SW 1271 (cell line): ENCODE data around the gene OR6F1.
"Not testable (repeated sequence)": the region's sequence is repeated elsewhere in the genome, so short reads cannot be mapped to it uniquely, and the experiment has no call there.

ENCODE experiments used
- DNase-seq, 2 experiments: peaks; one replicate each; lab custom pipeline; 2025; lab: John Stamatoyannopoulos, UW

Gene OR6F1

DNA sequence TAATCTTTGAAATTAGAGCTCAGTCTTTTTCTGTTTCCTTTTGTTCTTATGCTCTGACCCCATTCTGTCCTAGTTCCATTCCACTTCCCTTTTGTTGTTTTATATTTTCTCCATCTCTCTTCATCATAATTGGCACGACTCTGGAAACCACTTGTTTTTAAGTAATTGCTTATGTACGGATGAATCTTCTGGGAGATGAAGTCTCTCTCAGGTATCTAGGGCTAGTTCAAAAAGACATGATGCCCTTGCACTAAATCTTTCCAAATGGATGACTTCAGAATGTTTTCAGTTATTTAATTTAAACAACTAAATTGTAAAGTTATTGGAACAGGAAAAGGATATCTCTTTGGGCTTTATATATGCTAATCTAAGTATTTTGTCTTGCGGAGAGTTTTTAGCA lies at the start of gene OR6F1:
Gene OR6F1, minus strand, starts transcription at position 101 of the 400 bp plus-strand sequence. CDS start 3,891 bp downstream, outside the sequence.
- no peak for DNase-seq

DNA sequence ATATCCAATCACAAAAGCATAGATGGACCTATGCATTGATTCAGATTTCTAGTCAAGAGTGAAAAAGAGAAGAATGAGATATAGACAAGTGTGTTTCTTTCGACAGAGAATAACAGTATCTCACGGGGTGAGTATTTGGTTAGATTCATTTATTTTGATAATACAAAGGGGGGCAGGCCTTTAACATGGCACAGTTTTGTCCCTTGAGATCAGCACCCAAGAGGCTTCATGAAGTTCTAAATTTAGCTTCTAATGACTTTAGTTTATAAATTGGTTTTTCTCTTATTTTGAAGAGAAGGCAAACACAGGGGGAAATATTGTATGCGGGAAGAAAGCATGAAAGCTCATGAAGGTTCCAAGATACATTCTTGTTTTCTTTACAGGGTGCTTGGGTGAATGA lies 44.0 kb upstream of the OR6F1 start, which contains the start of gene OR1C1:
Gene OR1C1, minus strand, starts transcription at position 101 of the 400 bp plus-strand sequence. CDS start 2,150 bp downstream, outside the sequence.
- no peak for DNase-seq

DNA sequence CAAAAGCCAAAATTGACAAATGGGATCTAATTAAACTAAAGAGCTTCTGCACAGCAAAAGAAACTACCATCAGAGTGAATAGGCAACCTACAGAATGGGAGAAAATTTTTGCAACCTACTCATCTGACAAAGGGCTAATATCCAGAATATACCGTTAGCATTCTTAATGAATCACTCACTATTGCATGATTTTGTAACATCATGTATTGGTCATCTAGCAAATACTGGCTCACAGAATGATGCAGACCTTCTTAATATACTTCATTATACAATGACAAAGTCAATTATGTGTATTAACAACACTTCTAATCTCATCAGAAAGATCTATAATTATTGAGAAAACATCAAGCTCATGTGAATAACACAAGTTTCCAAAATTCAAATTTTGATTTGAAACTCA lies 37.9 kb upstream of the OR6F1 start:
- DNase-seq = not testable (repeated sequence)

DNA sequence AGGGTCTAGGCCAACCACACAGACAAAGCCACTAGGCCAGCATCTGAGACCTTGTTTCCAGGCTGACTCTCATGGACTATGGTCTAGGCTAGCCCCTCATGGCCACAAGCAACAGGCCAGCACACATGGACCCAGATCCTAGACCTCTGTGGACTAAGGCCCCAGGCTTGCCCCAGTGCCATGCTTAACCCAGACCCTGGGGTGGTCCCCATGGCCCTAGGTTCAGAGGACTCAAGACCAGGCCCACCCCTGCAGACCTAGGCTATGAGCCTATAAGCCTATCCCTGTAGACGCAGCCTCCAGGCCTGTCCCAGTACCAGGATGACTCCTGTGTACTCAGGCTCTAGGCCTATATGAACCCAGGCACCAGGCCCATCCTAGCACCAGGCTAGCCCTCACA lies 33.4 kb upstream of the OR6F1 start:
- DNase-seq = no peak

- DNase-seq = no peak
Observed at GRCh38 chr1:247748041-247748440, 31.6 kb upstream of the OR6F1 start, which contains the start of gene OR14A2. Gene OR14A2 (minus strand): TSS chr1:247748141.

DNA sequence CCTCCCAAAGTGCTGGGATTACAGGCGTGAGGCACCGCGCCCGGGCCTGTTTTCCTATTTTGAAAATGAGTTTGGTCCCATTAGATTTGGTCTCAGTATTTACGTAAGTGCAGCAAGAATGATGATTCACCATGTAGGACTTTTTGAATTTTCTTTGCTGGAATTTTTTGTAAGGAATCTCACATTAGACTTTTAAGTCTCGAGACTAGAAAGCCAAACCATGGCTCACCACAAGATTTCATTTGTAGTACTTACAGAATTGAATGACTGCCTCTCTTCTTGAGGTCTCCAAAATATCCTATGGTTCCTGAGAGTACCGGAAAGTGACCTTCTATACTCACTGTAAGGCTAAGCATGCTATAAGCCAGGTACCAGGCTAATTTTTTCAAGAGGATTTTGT lies 31.2 kb upstream of the OR6F1 start:
- DNase-seq = peak in 1 of 2 experiments; percentile 38

- DNase-seq = peak; percentile 28 to 32
Observed at GRCh38 chr1:247746391-247746935, 30.0 kb upstream of the OR6F1 start.

DNA sequence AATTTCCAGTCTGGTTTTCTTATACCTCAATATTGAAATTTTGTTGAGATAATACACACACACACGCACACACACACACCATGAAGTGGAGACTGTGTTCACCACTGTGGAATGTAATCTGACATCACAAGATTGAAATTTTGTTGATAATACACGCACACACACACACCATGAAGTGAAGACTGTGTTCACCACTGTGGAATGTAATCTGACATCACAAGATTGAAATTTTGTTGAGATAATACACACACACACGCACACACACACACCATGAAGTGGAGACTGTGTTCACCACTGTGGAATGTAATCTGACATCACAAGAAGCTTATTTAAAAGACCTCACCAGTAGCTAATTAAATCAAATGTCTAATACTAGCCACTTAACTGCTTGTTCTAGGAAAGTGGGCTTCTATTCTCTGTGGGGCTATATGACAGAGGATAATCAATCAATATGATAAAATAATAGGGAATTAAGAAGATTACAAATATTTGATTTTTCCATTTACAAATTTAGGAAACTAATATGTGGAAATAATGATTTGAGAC lies 25.8 kb upstream of the OR6F1 start:
- peak; percentile 38 to 52 for DNase-seq

DNA sequence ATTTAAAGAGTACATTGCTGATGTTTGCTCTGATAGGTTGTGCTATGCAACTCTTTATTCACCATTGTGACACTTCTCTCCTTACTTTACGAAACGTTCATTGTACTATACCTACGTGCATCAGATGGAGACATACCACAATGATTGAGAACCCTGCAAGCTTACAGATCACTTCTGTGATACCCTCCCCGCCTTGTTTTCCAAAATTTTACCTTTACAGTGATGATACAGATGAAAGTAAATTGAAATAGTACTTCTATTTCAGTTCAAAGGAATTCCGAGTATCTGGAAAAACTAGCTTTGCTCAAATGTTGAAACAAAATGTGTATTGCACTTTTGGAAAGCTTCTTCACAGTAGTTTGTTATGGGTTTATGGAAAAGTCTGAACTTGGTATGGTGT lies 25.3 kb upstream of the OR6F1 start:
- DNase-seq = no peak

- DNase-seq = peak in 1 of 2 experiments; percentile 34
Observed at GRCh38 chr1:247740721-247741120, 24.3 kb upstream of the OR6F1 start.

DNA sequence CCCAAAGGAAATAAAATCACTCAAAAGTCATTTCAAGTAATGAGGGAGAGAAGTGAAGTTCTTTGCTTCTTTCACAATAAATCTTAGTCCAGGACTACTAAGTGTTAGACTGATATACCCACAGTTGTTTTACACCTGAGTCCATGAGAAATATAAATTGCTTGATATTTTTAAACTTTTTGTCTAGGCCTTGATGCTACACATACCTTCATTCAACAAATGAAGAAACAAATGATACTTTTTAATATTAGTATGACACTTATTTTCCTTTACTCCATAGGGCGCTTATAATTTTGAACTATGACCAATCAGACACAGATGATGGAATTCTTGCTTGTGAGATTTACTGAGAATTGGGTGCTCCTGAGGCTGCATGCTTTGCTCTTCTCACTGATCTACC lies 21.9 kb upstream of the OR6F1 start, which contains the start of gene OR14K1:
Gene OR14K1, plus strand, starts transcription at position 301 of the 400 bp plus-strand sequence. Its CDS starts 0 bp downstream, at position 301.
- no peak for DNase-seq

GRCh38 chr1:247721222-247721621 lies 4.8 kb upstream of the OR6F1 start:
- DNase-seq = no peak

- DNase-seq = no peak
Observed at GRCh38 chr1:247713753-247714152, 2.7 kb downstream of the OR6F1 start.

DNA sequence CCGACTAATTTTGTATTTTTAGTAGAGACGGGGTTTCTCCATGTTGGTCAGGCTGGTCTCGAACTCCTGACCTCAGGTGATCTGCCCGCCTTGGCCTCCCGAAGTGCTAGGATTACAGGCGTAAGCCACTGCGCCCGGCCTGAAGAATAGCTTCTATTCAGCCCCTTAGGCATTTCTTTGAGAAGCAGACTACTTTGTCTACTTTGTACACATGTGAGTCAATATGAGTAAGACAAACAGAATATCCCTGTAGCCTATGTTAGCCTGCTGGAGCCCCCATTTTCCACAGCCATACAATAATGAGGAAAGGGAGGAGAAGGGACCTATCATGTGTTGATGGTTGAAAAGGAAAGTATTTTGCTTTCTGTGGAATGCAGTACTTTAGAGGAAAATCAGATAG lies 5.8 kb downstream of the OR6F1 start:
- not testable (repeated sequence) for DNase-seq

DNA sequence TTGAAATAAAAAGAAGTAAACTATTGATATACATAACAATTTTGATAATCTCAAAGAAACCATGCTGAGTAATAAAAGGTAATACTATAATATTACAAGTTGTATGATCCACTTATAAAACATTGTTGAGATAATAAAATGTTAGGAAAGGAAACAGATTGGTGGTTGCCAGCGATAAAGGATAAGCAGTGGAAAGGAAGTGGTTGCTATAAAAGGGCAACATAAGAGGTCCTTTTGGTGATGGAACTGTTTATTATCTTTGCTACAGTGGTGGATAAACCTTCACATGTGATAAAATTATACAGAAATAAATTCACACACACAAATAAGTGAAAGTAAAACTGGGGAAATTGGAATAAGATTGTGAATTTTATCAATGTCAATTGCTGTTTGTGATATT lies 15.1 kb downstream of the OR6F1 start:
- DNase-seq = no peak

- DNase-seq = peak; percentile 46 to 75
Observed at GRCh38 chr1:247681288-247681897, 35.1 kb downstream of the OR6F1 start.

DNA sequence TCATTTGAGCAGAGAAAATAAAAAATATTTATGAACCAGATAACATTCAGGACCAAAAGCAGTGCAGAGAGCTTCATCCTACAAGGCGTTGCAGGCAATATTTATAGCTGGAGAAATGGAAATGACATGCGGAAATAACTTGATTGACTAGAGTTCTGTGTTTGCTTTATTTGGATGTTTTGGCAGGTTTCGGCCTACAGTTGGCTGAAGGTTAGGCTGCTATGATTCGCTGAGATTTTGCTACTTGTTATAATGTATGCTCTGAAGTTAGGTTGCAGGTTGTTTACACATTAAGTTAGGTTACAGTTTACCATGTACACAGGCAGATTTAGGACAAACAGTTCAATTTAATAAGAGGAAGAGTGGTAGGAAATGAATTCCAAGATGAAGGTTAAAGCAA lies 36.3 kb downstream of the OR6F1 start:
- DNase-seq = no peak

- no peak for DNase-seq
Observed at GRCh38 chr1:247679639-247680038, 36.8 kb downstream of the OR6F1 start, which contains the start of gene OR13G1. Gene OR13G1 (minus strand): TSS chr1:247679739. CDS start chr1:247673041, 6,698 bp downstream.

DNA sequence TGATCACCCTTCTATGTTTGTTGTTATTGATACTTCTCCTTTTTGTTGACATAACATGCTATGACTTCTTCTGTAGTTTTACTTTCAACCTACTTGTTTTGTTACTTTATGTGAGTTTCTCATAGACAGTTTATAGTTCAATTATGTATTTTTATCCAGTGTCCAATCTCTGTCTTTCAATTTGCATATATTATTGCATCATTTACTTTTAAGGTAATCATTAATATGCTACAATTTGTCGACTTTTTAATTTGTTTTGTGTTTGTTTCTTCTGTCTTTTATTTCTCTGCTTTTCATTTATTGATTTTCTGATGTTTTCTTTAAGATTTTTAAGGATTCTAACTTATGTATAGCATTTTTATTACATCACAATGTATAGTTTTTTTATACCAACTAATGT lies 47.2 kb downstream of the OR6F1 start:
- DNase-seq = no peak
